Renal pelvis (tissue), 4 donors: Measurements from ENCODE around the gene CARD16. TPM values are rescaled to one million over a fixed set of nuclear protein-coding genes. Genes with fewer than 3 reads are reported as not detected.

Source experiments
- DNase-seq: peaks from one replicate; pipeline ENCODE4 v3.0.0-alpha.2; 2013
- polyA plus RNA-seq, 3 donors: library from polyadenylated mRNA; unstranded; fragments of 120-200 nt; gene quantifications; one replicate each; pipeline ENCODE4 v1.2.1, GENCODE V29; 2013; ENCODE audit not compliant: insufficient read length in 3 of 3

The CARD16 gene
- polyA plus RNA-seq, 3 donors: 1.3 to 2.2 (median 2.2) TPM

GRCh38 chr11:105000167-105000566 lies 45.0 kb downstream of the CARD16 start:
- DNase-seq: no peak

DNA sequence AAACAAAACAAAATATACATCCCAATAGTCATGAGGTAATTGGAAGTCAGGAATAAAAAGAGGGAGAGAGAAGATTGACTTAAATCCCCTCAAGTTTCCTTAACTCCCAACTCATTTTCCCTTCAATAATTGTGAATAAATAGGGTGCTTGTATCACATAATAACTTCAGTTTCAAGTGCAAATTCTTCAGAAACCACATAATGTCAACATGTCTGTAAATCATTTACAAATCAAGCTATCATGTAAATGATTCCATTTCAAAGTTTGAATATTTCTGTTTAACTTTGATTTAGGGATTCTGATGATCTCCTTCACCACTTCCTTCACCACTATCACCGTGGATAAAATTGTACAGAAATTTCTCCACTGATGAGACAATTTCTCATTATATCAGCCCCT lies 45.4 kb downstream of the CARD16 start:
- DNase-seq: no peak

- DNase-seq: no peak
These were observed 47.8 kb downstream of the CARD16 start for GRCh38 chr11:104997288-104997687.

- DNase-seq: peak; percentile 7
These were observed 50.1 kb downstream of the CARD16 start for GRCh38 chr11:104995001-104995408.

DNA sequence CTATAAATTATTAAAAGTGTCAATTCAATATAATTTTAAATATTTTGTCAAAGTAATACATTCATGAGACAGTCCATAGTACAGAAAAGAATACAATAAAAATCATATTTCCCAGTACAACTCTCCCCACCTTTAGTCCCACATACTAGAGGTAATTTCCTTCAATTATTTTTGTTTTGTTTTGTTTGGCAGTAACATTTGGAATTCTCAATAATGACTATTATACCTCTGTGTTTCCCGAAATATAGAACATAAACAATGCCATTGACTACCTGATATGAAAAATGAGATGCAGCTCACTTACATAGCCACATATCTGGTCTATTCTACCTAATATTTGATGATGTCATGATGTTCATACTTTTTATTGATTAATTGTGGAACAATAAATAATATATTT lies 52.4 kb downstream of the CARD16 start:
- no peak for DNase-seq

- no peak for DNase-seq
These were observed 53.1 kb downstream of the CARD16 start for GRCh38 chr11:104991994-104992393.

Other genes with a start within 250 kb of the CARD16 start
- gene CASP12, start 146.9 kb downstream of the CARD16 start, polyA plus RNA-seq: under 1 TPM; 0.17 to 0.50 (median 0.34) TPM
- 10 to 100 TPM; 18.2 to 23.6 (median 18.5) TPM for gene CASP4, start 76.8 kb downstream of the CARD16 start, polyA plus RNA-seq
- not detected for gene CASP5, start 22.2 kb downstream of the CARD16 start, polyA plus RNA-seq
- 1 to 10 TPM; 3.3 to 4.9 (median 3.4) TPM for gene CASP1, start 10.2 kb downstream of the CARD16 start, polyA plus RNA-seq
- gene CARD18, start 94.4 kb upstream of the CARD16 start, polyA plus RNA-seq: not detected